Activated naive CD8-positive, alpha-beta T cell treated with anti-CD3 and anti-CD28 coated beads for 36 hours (primary cell): ENCODE data around the gene PRUNE1. TPM values are rescaled to one million over a fixed set of nuclear protein-coding genes. Genes with fewer than 3 reads are reported as not detected.
A peak's percentile ranks its signal among the peaks of the same experiment; 100 is the strongest.

Experiments
- DNase-seq: peaks from one replicate; pipeline ENCODE4 v3.0.0; 2021
- H3K27ac Mint-ChIP-seq: one replicate; pipeline ENCODE4 v1.8.0; 2022; ENCODE audit warnings: mild to moderate bottlenecking, moderate library complexity, mixed read lengths
- H3K27me3 Mint-ChIP-seq: one replicate; pipeline ENCODE4 v1.8.0; 2022; ENCODE audit warnings: mild to moderate bottlenecking, mixed read lengths
- H3K36me3 Mint-ChIP-seq: one replicate; pipeline ENCODE4 v1.8.0; 2021; ENCODE audit warnings: mild to moderate bottlenecking, mixed read lengths
- H3K4me1 Mint-ChIP-seq: one replicate; pipeline ENCODE4 v1.8.0; 2021; ENCODE audit warnings: mixed read lengths
- H3K4me3 Mint-ChIP-seq: one replicate; pipeline ENCODE4 v1.8.0; 2022; ENCODE audit warnings: mild to moderate bottlenecking, moderate library complexity, mixed read lengths
- H3K9me3 Mint-ChIP-seq: one replicate; pipeline ENCODE4 v1.8.0; 2022; ENCODE audit warnings: mixed read lengths
- total RNA-seq, 2 experiments: library from RNA; stranded (reverse); gene quantifications; one replicate each; pipeline ENCODE4 v1.2.3, GENCODE V29; 2021

Gene PRUNE1
- total RNA-seq, 2 experiments from 2014 or later, result 13.0 to 14.4 TPM

DNA sequence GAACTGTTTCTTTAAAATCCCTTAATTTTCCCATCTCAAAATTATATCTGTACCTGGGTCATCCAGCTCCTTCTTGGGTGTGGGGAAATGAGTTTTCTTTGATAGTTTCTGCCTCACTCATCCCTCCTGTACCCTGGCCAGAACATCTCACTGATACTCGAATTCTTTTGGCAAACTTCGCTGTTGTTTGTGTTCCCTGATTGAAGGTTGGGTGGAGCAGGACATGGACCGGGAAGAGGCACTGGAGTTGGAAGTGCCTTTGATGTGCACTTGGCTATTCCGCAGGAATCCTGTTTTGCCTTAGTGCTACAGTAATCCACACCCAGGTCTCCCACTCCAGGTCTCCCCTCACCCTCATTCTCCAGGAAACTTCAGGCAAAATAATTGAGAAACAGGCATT lies 12.8 kb upstream of the PRUNE1 start:
- Mint-ChIP-seq H3K9me3 (no peaks in the 10 kb centered on the region), H3K27me3 (no peaks in the 10 kb centered on the region), H3K4me1 (peaks cover 11% of the 10 kb centered on the region), H3K4me3 (no peak overlapping the region), H3K36me3 (peaks cover 3% of the 10 kb centered on the region), H3K27ac (no peak overlapping the region)
- no peak for DNase-seq

DNA sequence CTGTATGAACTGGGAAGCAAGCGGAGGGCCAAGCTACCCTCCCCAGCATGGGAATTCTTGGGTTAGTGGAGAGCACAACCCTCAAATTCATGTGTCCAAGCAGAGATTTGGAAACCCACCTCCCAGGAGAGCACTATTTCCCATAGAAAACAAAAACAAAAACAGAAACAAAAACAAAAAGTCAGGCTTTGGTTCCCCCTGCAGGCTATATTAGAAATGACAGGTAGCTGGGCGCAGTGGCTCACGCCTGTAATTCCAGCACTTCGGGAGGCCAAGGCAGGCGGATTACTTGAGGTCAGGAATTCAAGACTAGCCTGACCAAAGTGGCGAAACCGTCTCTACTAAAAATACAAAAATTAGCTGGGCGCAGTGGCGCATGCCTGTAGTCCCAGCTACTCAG lies 12.4 kb upstream of the PRUNE1 start:
- peaks cover 5% of the 10 kb centered on the region for H3K36me3 Mint-ChIP-seq
- H3K9me3 Mint-ChIP-seq, result no peaks in the 10 kb centered on the region
- no peaks in the 10 kb centered on the region for H3K27me3 Mint-ChIP-seq
- H3K4me3 Mint-ChIP-seq, result no peak overlapping the region
- H3K27ac Mint-ChIP-seq, result no peak overlapping the region
- peaks cover 14% of the 10 kb centered on the region for H3K4me1 Mint-ChIP-seq
- no peak for DNase-seq

DNA sequence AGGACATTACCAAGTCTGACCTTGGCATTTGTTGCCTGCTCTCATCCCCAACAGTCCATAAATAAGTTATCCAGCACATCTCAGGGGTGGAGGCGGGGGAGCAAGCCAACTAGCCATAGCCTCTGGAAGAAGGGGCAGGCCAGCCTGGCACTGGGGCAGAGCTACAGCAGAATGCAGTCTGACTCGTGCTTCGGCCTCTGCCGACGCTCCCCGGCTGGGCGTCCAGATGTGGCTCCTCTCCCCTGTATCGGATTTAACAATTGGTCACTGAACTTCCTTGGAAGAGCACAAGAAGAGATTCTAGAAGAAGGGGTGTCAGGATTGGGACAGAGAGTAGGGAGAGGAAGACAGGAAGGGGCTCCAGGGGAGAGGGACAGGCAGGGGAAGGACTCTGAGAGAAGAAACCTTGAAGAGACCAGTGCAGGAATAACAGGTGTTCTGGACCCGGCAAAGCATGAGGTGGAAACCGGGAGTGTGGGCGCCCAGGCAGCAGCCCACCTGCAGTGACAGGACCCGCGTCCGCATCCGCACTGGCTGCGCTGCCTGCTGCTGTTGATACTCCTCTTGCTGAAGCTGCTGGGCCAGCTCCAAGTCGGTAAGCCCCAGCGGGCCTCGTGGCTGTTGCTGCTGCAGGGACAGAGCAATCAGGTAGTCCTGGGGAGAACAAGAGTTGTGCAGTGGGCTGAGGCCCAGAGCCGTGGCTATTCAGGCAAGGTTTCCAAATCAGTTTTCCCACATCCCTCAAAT lies 10.9 kb upstream of the PRUNE1 start:
- Mint-ChIP-seq H3K27ac (no peak overlapping the region), H3K9me3 (no peaks in the 10 kb centered on the region), H3K4me3 (no peak overlapping the region), H3K27me3 (no peaks in the 10 kb centered on the region), H3K36me3 (peaks cover 5% of the 10 kb centered on the region), H3K4me1 (peaks cover 20% of the 10 kb centered on the region)
- DNase-seq, result no peak

DNA sequence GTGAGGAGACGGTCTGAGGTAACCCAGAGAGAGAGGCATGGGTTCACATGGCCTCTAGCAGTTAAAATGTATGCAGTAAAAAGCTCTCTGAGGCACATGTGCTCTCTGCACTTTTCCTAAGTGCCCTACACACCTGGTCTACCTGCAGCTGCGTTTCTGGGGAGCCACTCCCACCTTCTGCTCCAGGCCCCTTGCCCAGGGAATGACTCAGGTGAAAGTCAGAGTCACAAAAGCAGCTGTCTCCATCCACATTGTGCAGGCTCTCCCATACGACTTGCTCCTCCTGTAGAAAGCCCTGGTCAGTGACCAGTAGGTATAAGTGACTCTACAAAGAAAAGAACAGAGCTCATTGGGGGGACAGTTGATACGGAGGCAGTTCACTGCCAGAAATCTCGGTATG lies 10.3 kb upstream of the PRUNE1 start:
- Mint-ChIP-seq H3K4me1 (peaks cover 27% of the 10 kb centered on the region), H3K27me3 (no peaks in the 10 kb centered on the region), H3K4me3 (no peak overlapping the region), H3K36me3 (peaks cover 6% of the 10 kb centered on the region), H3K27ac (no peak overlapping the region), H3K9me3 (no peaks in the 10 kb centered on the region)
- no peak for DNase-seq

DNA sequence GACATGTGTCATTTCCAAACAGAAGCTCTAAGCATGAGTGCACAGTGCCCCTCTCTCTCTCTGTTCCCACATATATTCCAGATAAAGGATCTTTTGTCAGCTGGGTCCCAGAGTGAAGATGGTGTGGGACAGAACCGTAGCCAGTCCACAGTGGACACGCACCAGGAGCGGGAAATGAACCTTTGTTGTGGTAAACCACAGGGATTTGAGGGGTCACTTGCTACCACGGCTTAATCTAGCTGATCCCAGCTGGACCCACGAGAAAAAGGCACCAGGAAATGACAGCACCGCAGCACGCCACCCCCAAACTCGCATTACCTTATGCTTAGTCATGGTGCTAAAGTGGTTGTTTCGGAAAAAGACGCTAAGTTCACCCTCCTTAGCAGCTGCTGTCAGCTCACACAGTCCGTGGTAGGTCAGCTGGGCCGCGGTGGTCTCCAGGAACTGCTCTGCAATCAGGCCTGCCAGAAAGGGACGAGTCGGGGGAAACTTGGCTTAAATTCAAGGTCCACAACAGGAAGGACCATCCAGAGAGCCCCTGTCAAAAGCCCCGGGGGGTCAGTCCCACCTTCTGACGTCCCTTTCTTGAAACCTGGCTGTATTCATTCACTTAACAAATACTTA lies 9.1 kb upstream of the PRUNE1 start:
- no peak overlapping the region for H3K4me3 Mint-ChIP-seq
- no peaks in the 10 kb centered on the region for H3K9me3 Mint-ChIP-seq
- peak overlapping the region; percentile 16 for H3K27ac Mint-ChIP-seq
- H3K4me1 Mint-ChIP-seq, result peaks cover 36% of the 10 kb centered on the region
- peaks cover 6% of the 10 kb centered on the region for H3K36me3 Mint-ChIP-seq
- H3K27me3 Mint-ChIP-seq, result no peaks in the 10 kb centered on the region
- peak; percentile 22 for DNase-seq

DNA sequence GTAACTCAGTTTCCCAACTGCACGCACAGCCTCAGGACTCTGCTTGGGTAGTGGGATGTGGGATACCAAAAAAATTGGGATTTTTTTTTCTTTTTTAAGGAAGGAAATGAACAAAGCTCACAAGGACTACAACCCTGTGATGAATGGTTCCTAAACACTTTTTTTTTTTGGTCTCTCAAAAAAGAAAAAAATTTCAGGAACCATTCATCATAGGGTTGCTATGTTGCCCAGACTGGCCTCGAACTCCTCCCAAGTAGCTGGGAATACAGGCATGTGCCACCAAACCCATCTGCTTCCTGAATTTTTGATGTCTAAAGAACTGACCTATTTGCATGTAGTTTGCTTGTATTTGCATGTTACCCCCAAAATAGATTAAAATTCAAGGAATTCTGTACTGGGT lies 8.3 kb upstream of the PRUNE1 start:
- H3K36me3 Mint-ChIP-seq, result peaks cover 6% of the 10 kb centered on the region
- peaks cover 39% of the 10 kb centered on the region for H3K4me1 Mint-ChIP-seq
- DNase-seq, result no peak
- no peaks in the 10 kb centered on the region for H3K9me3 Mint-ChIP-seq
- no peaks in the 10 kb centered on the region for H3K27me3 Mint-ChIP-seq
- H3K4me3 Mint-ChIP-seq, result no peak overlapping the region
- H3K27ac Mint-ChIP-seq, result no peak overlapping the region

DNA sequence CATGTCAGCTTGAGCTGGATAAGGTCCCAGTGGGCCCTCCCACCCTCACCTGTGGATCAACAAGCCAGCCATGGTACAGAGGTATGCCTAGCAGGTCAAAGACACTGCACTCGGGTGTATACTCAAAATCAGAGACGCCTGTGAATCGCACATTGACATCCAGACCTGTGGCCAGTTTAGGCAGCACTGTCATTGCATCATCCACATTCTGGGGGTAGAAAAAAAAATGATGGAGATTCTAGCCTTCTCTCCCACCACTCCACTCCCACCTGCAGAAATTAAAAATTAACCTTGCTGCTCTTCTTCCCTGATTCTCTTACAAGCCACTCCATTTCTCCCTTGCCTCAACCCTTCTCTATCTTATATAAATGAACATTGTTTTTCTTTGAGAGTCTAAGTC lies 7.8 kb upstream of the PRUNE1 start:
- H3K27me3 Mint-ChIP-seq, result no peaks in the 10 kb centered on the region
- H3K4me1 Mint-ChIP-seq, result peaks cover 41% of the 10 kb centered on the region
- H3K9me3 Mint-ChIP-seq, result no peaks in the 10 kb centered on the region
- no peak overlapping the region for H3K4me3 Mint-ChIP-seq
- H3K36me3 Mint-ChIP-seq, result peaks cover 6% of the 10 kb centered on the region
- no peak for DNase-seq
- H3K27ac Mint-ChIP-seq, result no peak overlapping the region

DNA sequence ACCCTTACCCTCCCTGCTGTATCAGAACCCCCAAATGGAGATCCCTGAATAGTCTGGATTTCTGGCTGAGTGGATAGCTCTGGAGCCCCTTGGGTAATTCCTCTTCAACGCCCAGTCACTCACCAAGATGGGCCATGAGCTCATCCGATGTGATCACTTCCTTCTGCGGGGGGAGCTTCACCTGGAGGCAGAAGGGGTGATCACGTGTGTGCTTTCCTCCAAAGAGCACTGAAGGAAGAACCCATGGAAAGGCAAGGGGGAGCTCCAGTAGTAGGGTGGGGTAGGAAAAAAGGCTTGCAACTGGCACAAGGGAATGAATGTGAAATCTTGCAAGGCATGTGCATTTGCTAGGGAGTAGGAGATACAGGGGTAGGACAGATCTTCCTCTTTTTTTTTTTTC lies 6.6 kb upstream of the PRUNE1 start:
- H3K27ac Mint-ChIP-seq, result no peak overlapping the region
- H3K36me3 Mint-ChIP-seq, result peaks cover 6% of the 10 kb centered on the region
- no peak for DNase-seq
- H3K27me3 Mint-ChIP-seq, result no peaks in the 10 kb centered on the region
- H3K9me3 Mint-ChIP-seq, result no peaks in the 10 kb centered on the region
- peaks cover 43% of the 10 kb centered on the region for H3K4me1 Mint-ChIP-seq
- H3K4me3 Mint-ChIP-seq, result no peak overlapping the region

DNA sequence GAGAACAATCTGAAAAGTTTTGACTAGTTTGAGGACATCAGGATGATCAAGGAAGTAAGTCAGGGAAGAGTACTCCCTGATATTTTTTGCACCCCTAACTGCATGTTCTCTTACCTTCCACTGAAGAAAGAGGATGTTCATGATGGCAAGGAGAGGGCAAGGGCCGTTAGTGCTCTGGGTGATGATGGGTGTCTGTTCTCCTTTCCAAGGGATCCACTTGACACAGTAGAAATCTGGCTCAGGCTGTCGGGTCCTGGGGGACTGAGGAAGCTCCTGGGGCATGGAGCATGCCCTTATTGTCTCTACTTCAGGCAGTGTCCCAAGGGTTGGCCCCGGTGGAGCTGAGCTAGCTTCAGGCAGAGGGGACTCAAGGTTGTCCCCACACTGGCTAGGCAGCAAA lies 6.2 kb upstream of the PRUNE1 start:
- Mint-ChIP-seq H3K27ac (no peak overlapping the region), H3K27me3 (no peaks in the 10 kb centered on the region), H3K4me1 (peaks cover 48% of the 10 kb centered on the region), H3K4me3 (no peak overlapping the region), H3K36me3 (peaks cover 6% of the 10 kb centered on the region), H3K9me3 (no peaks in the 10 kb centered on the region)
- no peak for DNase-seq

DNA sequence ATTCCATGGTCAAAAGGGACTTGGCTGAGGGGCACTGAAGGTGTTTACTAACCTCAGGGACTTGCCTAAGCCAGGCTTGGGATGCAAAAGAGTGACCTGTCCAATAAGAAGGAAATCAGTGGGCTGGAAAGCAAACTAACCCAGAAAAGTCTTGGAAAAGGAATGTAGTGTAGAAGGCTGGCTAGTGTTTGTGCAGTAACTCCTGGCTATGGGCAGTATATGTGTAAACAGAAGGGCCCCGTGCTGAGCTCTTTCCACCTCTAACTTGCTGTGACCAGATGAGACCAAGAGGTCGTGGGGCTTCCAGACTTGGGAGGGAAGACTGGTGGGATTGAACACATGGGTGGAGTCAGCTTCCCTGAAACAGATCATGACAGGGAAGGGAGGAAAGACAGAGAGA lies 5.6 kb upstream of the PRUNE1 start:
- no peak for DNase-seq
- H3K9me3 Mint-ChIP-seq, result no peaks in the 10 kb centered on the region
- peaks cover 54% of the 10 kb centered on the region for H3K4me1 Mint-ChIP-seq
- H3K27me3 Mint-ChIP-seq, result no peaks in the 10 kb centered on the region
- H3K4me3 Mint-ChIP-seq, result no peak overlapping the region
- peak overlapping the region; percentile 64 for H3K27ac Mint-ChIP-seq
- peaks cover 6% of the 10 kb centered on the region for H3K36me3 Mint-ChIP-seq

DNA sequence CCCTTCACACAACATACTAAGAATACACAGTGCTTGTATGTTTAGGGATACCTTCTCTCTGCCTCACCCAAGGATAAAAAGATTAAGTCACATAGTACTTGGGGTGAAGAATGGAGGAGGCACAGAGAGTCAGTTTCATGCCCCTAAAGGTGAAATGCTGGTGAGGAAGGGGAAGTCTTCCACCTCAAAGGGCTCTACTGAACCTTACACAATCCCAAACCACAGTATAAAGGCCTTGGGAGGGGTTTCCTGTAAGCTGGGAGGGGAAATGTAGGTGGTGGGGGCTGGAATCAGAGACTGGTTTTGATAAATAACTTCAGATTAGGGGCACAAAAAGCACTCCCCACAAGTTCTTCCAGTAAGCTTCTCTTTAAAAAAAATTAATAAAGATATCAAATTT lies 5.1 kb upstream of the PRUNE1 start:
- no peaks in the 10 kb centered on the region for H3K9me3 Mint-ChIP-seq
- no peak for DNase-seq
- H3K27me3 Mint-ChIP-seq, result no peaks in the 10 kb centered on the region
- no peak overlapping the region for H3K4me3 Mint-ChIP-seq
- peaks cover 6% of the 10 kb centered on the region for H3K36me3 Mint-ChIP-seq
- peak overlapping the region; percentile 64 for H3K27ac Mint-ChIP-seq
- H3K4me1 Mint-ChIP-seq, result peaks cover 59% of the 10 kb centered on the region

DNA sequence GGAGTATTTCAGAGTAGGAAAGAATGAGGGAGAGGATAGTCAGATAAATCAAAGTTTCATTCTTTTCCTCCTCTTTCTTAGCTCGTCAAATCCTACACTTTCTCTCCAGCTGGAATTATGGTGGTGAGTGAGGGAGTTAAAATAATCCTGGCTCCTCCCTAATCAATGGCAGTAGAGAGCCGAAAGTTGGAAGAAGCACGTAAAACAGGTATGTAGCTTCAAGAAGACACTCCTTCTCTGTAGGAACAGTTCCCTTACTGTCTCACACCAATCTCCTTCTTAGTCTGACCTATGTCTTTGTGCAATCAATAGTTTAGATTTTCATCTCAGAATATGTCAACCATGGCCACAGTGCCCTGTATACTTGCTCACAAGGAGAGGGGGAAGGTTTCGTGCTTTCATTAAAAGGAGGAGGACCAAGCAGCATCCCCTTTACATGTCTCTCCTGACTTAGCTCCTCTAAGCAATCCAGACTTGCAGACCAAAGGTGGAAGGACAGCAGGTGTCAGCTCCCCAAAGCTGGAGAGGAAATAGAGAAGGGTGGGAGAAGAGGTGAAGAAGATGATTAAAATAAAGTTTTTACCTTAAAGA lies 2.4 kb upstream of the PRUNE1 start:
- peak overlapping the region; percentile 85 for H3K27ac Mint-ChIP-seq
- peaks cover 1% of the 10 kb centered on the region for H3K36me3 Mint-ChIP-seq
- no peak for DNase-seq
- H3K9me3 Mint-ChIP-seq, result no peaks in the 10 kb centered on the region
- H3K27me3 Mint-ChIP-seq, result no peaks in the 10 kb centered on the region
- peak overlapping the region; percentile 94 for H3K4me3 Mint-ChIP-seq
- H3K4me1 Mint-ChIP-seq, result peaks cover 62% of the 10 kb centered on the region

DNA sequence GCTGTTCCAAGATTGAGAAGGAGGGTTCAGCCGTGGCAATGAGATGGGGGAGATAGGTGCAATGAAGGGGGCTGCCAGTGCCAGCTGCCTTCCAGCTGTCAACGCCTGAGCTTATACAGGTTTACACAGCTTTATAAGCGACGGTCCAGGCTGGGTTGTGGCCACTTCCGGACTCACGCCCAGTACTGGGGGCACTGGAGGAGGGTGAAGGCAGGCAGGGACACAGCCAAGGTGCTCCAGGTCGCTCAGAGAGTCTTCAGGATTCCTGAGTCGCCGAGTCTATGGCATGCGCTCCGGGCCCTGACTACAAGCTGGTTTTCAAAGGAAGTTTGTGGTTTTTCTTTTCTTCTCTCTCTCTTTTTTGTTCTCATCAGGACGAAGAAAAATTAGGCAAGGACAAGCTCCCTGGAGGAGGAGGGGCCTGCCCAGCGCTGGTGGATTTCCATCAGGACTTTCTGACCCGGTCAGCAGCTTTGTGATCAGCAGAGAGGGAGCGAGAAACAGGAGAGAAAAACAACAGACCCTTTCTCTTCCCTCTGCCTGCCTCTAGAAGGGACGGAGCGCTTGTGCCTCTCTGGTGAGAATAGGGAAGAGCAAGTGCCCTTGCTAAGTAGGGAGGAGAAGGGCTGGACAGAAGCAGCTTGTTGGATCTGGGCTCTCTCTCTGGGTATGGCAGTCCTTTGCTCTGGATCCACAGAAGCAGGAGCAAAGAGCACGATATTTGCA lies 1.8 kb upstream of the PRUNE1 start, which contains the start of gene MINDY1:
TSS of gene MINDY1 (minus strand) at position 576 of the 726 bp plus-strand sequence. CDS start 4,285 bp downstream, outside the sequence.
- peak; percentile 43 for DNase-seq
- peaks cover 65% of the 10 kb centered on the region for H3K4me1 Mint-ChIP-seq
- H3K9me3 Mint-ChIP-seq, result no peaks in the 10 kb centered on the region
- peak within 1 kb of the TSS; percentile 94 for H3K4me3 Mint-ChIP-seq
- H3K36me3 Mint-ChIP-seq, result peaks cover 2% of the 10 kb centered on the region
- peak within 1 kb of the TSS; percentile 85 for H3K27ac Mint-ChIP-seq
- H3K27me3 Mint-ChIP-seq, result no peaks in the 10 kb centered on the region

DNA sequence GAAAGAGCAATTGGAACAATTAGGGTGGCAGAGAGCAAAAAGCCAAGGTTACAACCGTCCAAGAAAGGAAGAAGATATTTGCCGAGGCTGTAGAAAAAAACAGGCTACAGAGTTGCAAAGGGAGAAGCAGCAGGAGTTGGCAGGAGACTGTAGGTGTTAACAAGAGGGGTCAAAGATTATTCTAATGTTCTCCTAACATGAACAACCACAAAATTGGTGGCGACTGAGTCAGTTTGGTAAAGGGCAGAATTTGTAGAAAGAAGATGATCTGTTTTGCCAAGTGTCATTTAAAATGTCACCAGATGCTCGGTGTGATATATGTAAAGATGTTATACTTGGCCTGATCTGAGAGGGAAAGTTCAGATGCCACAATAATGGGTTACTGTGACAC lies 401 bp upstream of the PRUNE1 start:
- no peak for DNase-seq
- peaks cover 65% of the 10 kb centered on the region for H3K4me1 Mint-ChIP-seq
- H3K4me3 Mint-ChIP-seq, result peak overlapping the region; percentile 94

DNA sequence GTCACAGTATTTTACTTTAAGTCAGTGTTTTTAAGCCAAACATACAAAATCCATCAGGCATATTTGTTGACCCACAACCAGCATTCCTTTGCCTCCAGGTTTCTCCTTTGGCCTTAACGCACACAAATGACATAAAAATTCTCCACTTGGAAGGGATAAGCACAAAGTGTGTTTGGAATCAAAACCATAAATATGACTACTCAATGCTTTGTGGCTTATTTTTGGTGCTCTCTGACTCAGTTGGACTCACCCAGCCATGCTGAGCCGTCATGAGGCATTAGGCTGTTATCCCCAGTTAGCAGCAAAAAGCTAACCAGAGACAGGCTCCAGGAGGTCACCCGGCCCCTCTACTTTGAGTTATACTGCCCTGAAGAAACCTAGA lies 948 bp downstream of the PRUNE1 start:
- H3K27me3 Mint-ChIP-seq, result no peaks in the 10 kb centered on the region
- peak overlapping the region; percentile 85 for H3K27ac Mint-ChIP-seq
- H3K36me3 Mint-ChIP-seq, result peaks cover 1% of the 10 kb centered on the region
- no peak for DNase-seq
- peaks cover 62% of the 10 kb centered on the region for H3K4me1 Mint-ChIP-seq
- H3K9me3 Mint-ChIP-seq, result no peaks in the 10 kb centered on the region
- H3K4me3 Mint-ChIP-seq, result peak overlapping the region; percentile 94

More for the DNA sequence above, 401 bp upstream of the PRUNE1 start:
- Mint-ChIP-seq H3K27me3 (no peaks in the 10 kb centered on the region), H3K27ac (peak overlapping the region; percentile 85), H3K36me3 (peaks cover 1% of the 10 kb centered on the region), H3K9me3 (no peaks in the 10 kb centered on the region)
